WTC11 (cell line): ENCODE results near the gene SPINK13. TPM values are rescaled to one million over a fixed set of nuclear protein-coding genes. Genes with fewer than 3 reads are reported as not detected.

ENCODE experiments used
- ATAC-seq: fragments of 200-7000 bp; cut with Tn5 transposase; 2 replicates; pipeline ENCODE4 v1.10.0; 2021; ENCODE audit warnings: mild to moderate bottlenecking, moderate library complexity
- CTCF ChIA-PET: fragments of 300-600 bp; sonication (Branson Sonifier 250); formaldehyde crosslinking; loops from one replicate; lab custom pipeline; 2021; ENCODE audit warnings: antibody characterized with exemption; lab: Charles Lee
- POLR2A ChIA-PET: fragments of 350-600 bp; sonication (Branson Sonifier 250); formaldehyde crosslinking; loops from one replicate; lab custom pipeline; 2021; ENCODE audit warnings: antibody characterized with exemption; lab: Charles Lee
- DNase-seq: peaks from one replicate; pipeline ENCODE4 v3.0.0; 2021; ENCODE audit warnings: low spot score
- H3K27ac Mint-ChIP-seq: 2 replicates; pipeline ENCODE4 v1.8.0; 2021; ENCODE audit warnings: mixed read lengths
- H3K27me3 Mint-ChIP-seq: 2 replicates; pipeline ENCODE4 v1.8.0; 2021; ENCODE audit warnings: low read depth, mild to moderate bottlenecking, moderate library complexity, mixed read lengths
- H3K36me3 Mint-ChIP-seq: 2 replicates; pipeline ENCODE4 v1.8.0; 2021; ENCODE audit warnings: mixed read lengths
- H3K4me1 Mint-ChIP-seq: 2 replicates; pipeline ENCODE4 v1.8.0; 2022; ENCODE audit warnings: mixed read lengths
- H3K4me3 Mint-ChIP-seq: 2 replicates; pipeline ENCODE4 v1.8.0; 2021; ENCODE audit warnings: mild to moderate bottlenecking, moderate library complexity, mixed read lengths
- H3K9me3 Mint-ChIP-seq: 2 replicates; pipeline ENCODE4 v1.8.0; 2021; ENCODE audit warnings: mixed read lengths
- ATF1 ChIP-seq: sonication (generic); formaldehyde crosslinking; IDR thresholded peaks from 2 replicates; pipeline ENCODE4 v1.8.1; 2023; ENCODE audit warnings: mild to moderate bottlenecking, moderate library complexity, missing genetic modification reagents
- CREM ChIP-seq: sonication (generic); formaldehyde crosslinking; IDR thresholded peaks from 2 replicates; pipeline ENCODE4 v1.8.1; 2022; ENCODE audit warnings: mild to moderate bottlenecking, missing genetic modification reagents, moderate library complexity
- ELF4 ChIP-seq: sonication (generic); formaldehyde crosslinking; IDR thresholded peaks from 2 replicates; pipeline ENCODE4 v1.8.1; 2022; ENCODE audit warnings: low read depth, mild to moderate bottlenecking, moderate library complexity, missing genetic modification reagents
- ESRRA ChIP-seq: sonication (generic); formaldehyde crosslinking; IDR thresholded peaks from 2 replicates; pipeline ENCODE4 v1.8.1; 2022; ENCODE audit warnings: mild to moderate bottlenecking, missing genetic modification reagents, borderline replicate concordance
- ETV6 ChIP-seq: sonication (generic); formaldehyde crosslinking; IDR thresholded peaks from 2 replicates; pipeline ENCODE4 v1.8.1; 2022; ENCODE audit warnings: mild to moderate bottlenecking, missing genetic modification reagents
- GABPB1 ChIP-seq: sonication (generic); formaldehyde crosslinking; IDR thresholded peaks from 2 replicates; pipeline ENCODE4 v1.8.1; 2023; ENCODE audit warnings: mild to moderate bottlenecking, missing genetic modification reagents
- GRHL2 ChIP-seq: fragments of 250-450 bp; sonication (Bioruptor Pico); IDR thresholded peaks from 2 replicates; pipeline ENCODE4 v1.8.0; 2022; ENCODE audit warnings: mild to moderate bottlenecking, moderate library complexity; ENCODE audit not compliant: insufficient replicate concordance, severe bottlenecking
- HMGA2 ChIP-seq: fragments of 250-450 bp; sonication (Bioruptor Pico); IDR thresholded peaks from 2 replicates; pipeline ENCODE4 v1.4.0; 2021; ENCODE audit warnings: mild to moderate bottlenecking, moderate library complexity
- MYBL2 ChIP-seq: sonication (generic); formaldehyde crosslinking; IDR thresholded peaks from 2 replicates; pipeline ENCODE4 v1.8.1; 2023; ENCODE audit warnings: mild to moderate bottlenecking, moderate library complexity, missing genetic modification reagents
- NFYB ChIP-seq: sonication (generic); formaldehyde crosslinking; conservative IDR thresholded peaks from 2 replicates; pipeline ENCODE4 v1.8.0; 2022; ENCODE audit warnings: low read depth, missing genetic modification reagents
- NR3C1 ChIP-seq: sonication (generic); formaldehyde crosslinking; conservative IDR thresholded peaks from 2 replicates; pipeline ENCODE4 v1.8.1; 2023; ENCODE audit warnings: low read depth, mild to moderate bottlenecking, missing genetic modification reagents
- OVOL2 ChIP-seq: fragments of 250-450 bp; sonication (Bioruptor Pico); IDR thresholded peaks from 2 replicates; pipeline ENCODE4 v1.9.0; 2021; ENCODE audit warnings: mild to moderate bottlenecking, borderline replicate concordance
- RELA ChIP-seq: sonication (generic); formaldehyde crosslinking; IDR thresholded peaks from 2 replicates; pipeline ENCODE4 v1.8.1; 2022; ENCODE audit warnings: missing genetic modification reagents, mild to moderate bottlenecking, borderline replicate concordance
- RORB ChIP-seq: fragments of 250-450 bp; sonication (Bioruptor Pico); IDR thresholded peaks from 2 replicates; pipeline ENCODE4 v1.9.0; 2021; ENCODE audit warnings: mild to moderate bottlenecking
- SMAD4 ChIP-seq: sonication (generic); formaldehyde crosslinking; IDR thresholded peaks from 2 replicates; pipeline ENCODE4 v1.8.0; 2022; ENCODE audit warnings: mild to moderate bottlenecking, missing genetic modification reagents
- SOX15 ChIP-seq: fragments of 250-450 bp; sonication (Bioruptor Pico); IDR thresholded peaks from 2 replicates; pipeline ENCODE4 v1.9.0; 2021; ENCODE audit warnings: mild to moderate bottlenecking
- TEAD1 ChIP-seq: sonication (generic); formaldehyde crosslinking; IDR thresholded peaks from 2 replicates; pipeline ENCODE4 v1.8.0; 2022; ENCODE audit warnings: mild to moderate bottlenecking, missing genetic modification reagents
- TEAD4 ChIP-seq: sonication (generic); formaldehyde crosslinking; IDR thresholded peaks from 2 replicates; pipeline ENCODE4 v1.8.0; 2022; ENCODE audit warnings: mild to moderate bottlenecking, missing genetic modification reagents
- ZBTB21 ChIP-seq: sonication (generic); formaldehyde crosslinking; IDR thresholded peaks from 2 replicates; pipeline ENCODE4 v1.8.1; 2023; ENCODE audit warnings: mild to moderate bottlenecking, missing genetic modification reagents, borderline replicate concordance
- ZNF232 ChIP-seq: sonication (generic); formaldehyde crosslinking; IDR thresholded peaks from 2 replicates; pipeline ENCODE4 v1.8.0; 2022; ENCODE audit warnings: mild to moderate bottlenecking, missing genetic modification reagents
- ZNF396 ChIP-seq: fragments of 250-450 bp; sonication (Bioruptor Pico); IDR thresholded peaks from 2 replicates; pipeline ENCODE4 v1.8.0; 2021; ENCODE audit warnings: mild to moderate bottlenecking, moderate library complexity, borderline replicate concordance
- ZNF416 ChIP-seq: fragments of 250-450 bp; sonication (Bioruptor Pico); IDR thresholded peaks from 2 replicates; pipeline ENCODE4 v1.9.0; 2021; ENCODE audit warnings: mild to moderate bottlenecking, inconsistent platforms
- total RNA-seq: library from RNA; stranded (reverse); gene quantifications from 3 replicates; pipeline ENCODE4 v1.2.3, GENCODE V29; 2021
- TF ChIP-seq, protein P1 (sequence below): fragments of 200-600 bp; IDR thresholded peaks from 2 replicates; pipeline ENCODE4 v1.8.0; 2022; ENCODE audit warnings: antibody characterized with exemption
- TF ChIP-seq, protein P2 (sequence below): sonication (generic); formaldehyde crosslinking; IDR thresholded peaks from 2 replicates; pipeline ENCODE4 v1.8.1; 2022; ENCODE audit warnings: mild to moderate bottlenecking, missing genetic modification reagents, moderate library complexity, borderline replicate concordance
- TF ChIP-seq, protein P3 (sequence below): fragments of 250-450 bp; sonication (Bioruptor Pico); IDR thresholded peaks from 2 replicates; pipeline ENCODE4 v1.9.0; 2021; ENCODE audit warnings: mild to moderate bottlenecking
- TF ChIP-seq, protein P4 (sequence below): sonication (generic); formaldehyde crosslinking; IDR thresholded peaks from 2 replicates; pipeline ENCODE4 v1.8.1; 2023; ENCODE audit warnings: mild to moderate bottlenecking, missing genetic modification reagents, borderline replicate concordance
- TF ChIP-seq, protein P5 (sequence below): sonication (generic); formaldehyde crosslinking; IDR thresholded peaks from 2 replicates; pipeline ENCODE4 v1.8.0; 2022; ENCODE audit warnings: mild to moderate bottlenecking, missing genetic modification reagents
- TF ChIP-seq, protein P6 (sequence below): sonication (generic); formaldehyde crosslinking; IDR thresholded peaks from 2 replicates; pipeline ENCODE4 v1.8.1; 2022; ENCODE audit warnings: low read depth, missing genetic modification reagents, borderline replicate concordance
- TF ChIP-seq, protein P7 (sequence below): sonication (generic); formaldehyde crosslinking; conservative IDR thresholded peaks from 2 replicates; pipeline ENCODE4 v1.8.1; 2022; ENCODE audit warnings: mild to moderate bottlenecking, missing genetic modification reagents
- TF ChIP-seq, protein P8 (sequence below): sonication (generic); formaldehyde crosslinking; IDR thresholded peaks from 2 replicates; pipeline ENCODE4 v1.8.1; 2023; ENCODE audit warnings: mild to moderate bottlenecking, missing genetic modification reagents, moderate library complexity

Gene SPINK13
- total RNA-seq, 1 experiment from 2014 or later: 0.17 TPM

DNA sequence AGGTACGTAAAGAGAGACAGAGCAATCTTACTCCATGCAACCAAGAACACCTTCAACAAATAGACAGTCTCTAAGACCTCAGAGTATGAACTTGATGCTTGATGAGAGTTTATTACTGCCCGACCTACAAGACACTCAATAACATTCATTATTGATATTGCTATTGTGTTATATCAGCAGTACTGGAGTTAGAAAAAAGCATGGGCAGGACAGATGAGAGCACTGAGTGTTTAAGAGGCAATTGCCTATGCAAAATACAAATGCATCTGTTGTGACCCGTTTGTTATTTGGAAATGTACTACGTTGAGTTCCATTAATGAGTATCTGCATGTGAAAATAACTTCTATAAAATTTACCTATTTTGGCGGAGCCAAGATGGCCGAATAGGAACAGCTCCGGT lies 38.4 kb upstream of the SPINK13 start:
- peaks cover 13% of the 10 kb centered on the region for H3K9me3 Mint-ChIP-seq

DNA sequence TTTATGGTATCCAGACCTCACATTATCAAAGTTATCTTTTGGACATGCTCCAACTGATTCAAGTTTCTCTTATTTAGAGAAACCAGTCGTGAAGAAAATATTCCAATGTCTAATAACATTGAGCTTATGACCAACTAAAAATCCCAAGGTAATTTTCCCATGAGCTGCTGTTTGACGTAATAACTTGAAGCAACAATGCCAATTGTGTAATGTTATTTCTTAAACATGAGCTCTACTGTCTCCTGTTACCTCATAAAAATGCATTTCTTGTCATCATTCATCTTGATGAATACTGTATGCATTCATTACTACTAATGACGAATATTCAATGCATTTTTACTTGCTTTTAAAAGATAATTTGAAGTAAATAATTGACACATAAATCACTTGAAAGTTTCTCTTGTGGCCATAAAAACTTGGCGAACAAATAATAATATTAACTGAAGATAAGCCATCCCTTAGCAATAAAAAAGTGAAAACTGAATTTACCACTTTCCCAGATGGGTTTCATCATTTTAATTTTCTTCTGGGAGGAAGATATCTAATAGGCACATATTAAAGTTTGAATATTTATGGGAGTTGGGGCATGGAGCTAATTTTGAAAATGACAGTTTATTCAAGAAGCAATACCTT lies 30.7 kb upstream of the SPINK13 start:
- CTCF ChIA-PET: no interaction called here
- no peak for ATAC-seq
- no peaks in the 10 kb centered on the region for H3K36me3 Mint-ChIP-seq

More for the DNA sequence above, 38.4 kb upstream of the SPINK13 start:
- Mint-ChIP-seq H3K4me3 (peak overlapping the region; percentile 76), H3K27ac (peak overlapping the region; percentile 91), H3K4me1 (peaks cover 26% of the 10 kb centered on the region), H3K27me3 (no peaks in the 10 kb centered on the region), H3K36me3 (peaks cover 11% of the 10 kb centered on the region; the same call in 1 of the 2 replicates)
- ChIA-PET CTCF (interaction anchor here (0.6 kb wide), 1 partner anchor 84 kb away, joined by 3 read pairs; no protein-coding TSS in a partner anchor), POLR2A (no interaction called here)
- no peak for DNase-seq
- ATAC-seq: no peak
- TF ChIP-seq SMAD4 (CRISPR knock-in tag): no peak
- TF ChIP-seq, protein P1, sequence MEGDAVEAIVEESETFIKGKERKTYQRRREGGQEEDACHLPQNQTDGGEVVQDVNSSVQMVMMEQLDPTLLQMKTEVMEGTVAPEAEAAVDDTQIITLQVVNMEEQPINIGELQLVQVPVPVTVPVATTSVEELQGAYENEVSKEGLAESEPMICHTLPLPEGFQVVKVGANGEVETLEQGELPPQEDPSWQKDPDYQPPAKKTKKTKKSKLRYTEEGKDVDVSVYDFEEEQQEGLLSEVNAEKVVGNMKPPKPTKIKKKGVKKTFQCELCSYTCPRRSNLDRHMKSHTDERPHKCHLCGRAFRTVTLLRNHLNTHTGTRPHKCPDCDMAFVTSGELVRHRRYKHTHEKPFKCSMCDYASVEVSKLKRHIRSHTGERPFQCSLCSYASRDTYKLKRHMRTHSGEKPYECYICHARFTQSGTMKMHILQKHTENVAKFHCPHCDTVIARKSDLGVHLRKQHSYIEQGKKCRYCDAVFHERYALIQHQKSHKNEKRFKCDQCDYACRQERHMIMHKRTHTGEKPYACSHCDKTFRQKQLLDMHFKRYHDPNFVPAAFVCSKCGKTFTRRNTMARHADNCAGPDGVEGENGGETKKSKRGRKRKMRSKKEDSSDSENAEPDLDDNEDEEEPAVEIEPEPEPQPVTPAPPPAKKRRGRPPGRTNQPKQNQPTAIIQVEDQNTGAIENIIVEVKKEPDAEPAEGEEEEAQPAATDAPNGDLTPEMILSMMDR: no peak
- TF ChIP-seq GRHL2 (CRISPR knock-in tag): no peak
- TF ChIP-seq RORB (CRISPR knock-in tag): no peak
- no peak for TF ChIP-seq GABPB1 (CRISPR knock-in tag)
- no peak for TF ChIP-seq TEAD4 (CRISPR knock-in tag)
- no peak for TF ChIP-seq NFYB (CRISPR knock-in tag)
- no peak for TF ChIP-seq ZNF396 (CRISPR knock-in tag)
- no peak for TF ChIP-seq ESRRA (CRISPR knock-in tag)
- TF ChIP-seq ATF1 (CRISPR knock-in tag): no peak
- TF ChIP-seq ELF4 (CRISPR knock-in tag): no peak
- TF ChIP-seq TEAD1: no peak
- no peak for TF ChIP-seq SOX15 (CRISPR knock-in tag)
- TF ChIP-seq, protein P2, sequence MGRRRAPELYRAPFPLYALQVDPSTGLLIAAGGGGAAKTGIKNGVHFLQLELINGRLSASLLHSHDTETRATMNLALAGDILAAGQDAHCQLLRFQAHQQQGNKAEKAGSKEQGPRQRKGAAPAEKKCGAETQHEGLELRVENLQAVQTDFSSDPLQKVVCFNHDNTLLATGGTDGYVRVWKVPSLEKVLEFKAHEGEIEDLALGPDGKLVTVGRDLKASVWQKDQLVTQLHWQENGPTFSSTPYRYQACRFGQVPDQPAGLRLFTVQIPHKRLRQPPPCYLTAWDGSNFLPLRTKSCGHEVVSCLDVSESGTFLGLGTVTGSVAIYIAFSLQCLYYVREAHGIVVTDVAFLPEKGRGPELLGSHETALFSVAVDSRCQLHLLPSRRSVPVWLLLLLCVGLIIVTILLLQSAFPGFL: no peak
- TF ChIP-seq ZNF232 (CRISPR knock-in tag): no peak
- no peak for TF ChIP-seq HMGA2 (CRISPR knock-in tag)
- TF ChIP-seq RELA: no peak

More for the DNA sequence above, 30.7 kb upstream of the SPINK13 start:
- no peaks in the 10 kb centered on the region; the same call in none of the 2 replicates for H3K27me3 Mint-ChIP-seq
- H3K9me3 Mint-ChIP-seq: no peaks in the 10 kb centered on the region
- no peak for DNase-seq
- H3K4me1 Mint-ChIP-seq: no peaks in the 10 kb centered on the region
- TF ChIP-seq, protein P3, sequence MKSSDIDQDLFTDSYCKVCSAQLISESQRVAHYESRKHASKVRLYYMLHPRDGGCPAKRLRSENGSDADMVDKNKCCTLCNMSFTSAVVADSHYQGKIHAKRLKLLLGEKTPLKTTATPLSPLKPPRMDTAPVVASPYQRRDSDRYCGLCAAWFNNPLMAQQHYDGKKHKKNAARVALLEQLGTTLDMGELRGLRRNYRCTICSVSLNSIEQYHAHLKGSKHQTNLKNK (CRISPR knock-in tag): no peak
- no peak for TF ChIP-seq HMGA2 (CRISPR knock-in tag)
- no peak for TF ChIP-seq NFYB (CRISPR knock-in tag)
- TF ChIP-seq, protein P4, sequence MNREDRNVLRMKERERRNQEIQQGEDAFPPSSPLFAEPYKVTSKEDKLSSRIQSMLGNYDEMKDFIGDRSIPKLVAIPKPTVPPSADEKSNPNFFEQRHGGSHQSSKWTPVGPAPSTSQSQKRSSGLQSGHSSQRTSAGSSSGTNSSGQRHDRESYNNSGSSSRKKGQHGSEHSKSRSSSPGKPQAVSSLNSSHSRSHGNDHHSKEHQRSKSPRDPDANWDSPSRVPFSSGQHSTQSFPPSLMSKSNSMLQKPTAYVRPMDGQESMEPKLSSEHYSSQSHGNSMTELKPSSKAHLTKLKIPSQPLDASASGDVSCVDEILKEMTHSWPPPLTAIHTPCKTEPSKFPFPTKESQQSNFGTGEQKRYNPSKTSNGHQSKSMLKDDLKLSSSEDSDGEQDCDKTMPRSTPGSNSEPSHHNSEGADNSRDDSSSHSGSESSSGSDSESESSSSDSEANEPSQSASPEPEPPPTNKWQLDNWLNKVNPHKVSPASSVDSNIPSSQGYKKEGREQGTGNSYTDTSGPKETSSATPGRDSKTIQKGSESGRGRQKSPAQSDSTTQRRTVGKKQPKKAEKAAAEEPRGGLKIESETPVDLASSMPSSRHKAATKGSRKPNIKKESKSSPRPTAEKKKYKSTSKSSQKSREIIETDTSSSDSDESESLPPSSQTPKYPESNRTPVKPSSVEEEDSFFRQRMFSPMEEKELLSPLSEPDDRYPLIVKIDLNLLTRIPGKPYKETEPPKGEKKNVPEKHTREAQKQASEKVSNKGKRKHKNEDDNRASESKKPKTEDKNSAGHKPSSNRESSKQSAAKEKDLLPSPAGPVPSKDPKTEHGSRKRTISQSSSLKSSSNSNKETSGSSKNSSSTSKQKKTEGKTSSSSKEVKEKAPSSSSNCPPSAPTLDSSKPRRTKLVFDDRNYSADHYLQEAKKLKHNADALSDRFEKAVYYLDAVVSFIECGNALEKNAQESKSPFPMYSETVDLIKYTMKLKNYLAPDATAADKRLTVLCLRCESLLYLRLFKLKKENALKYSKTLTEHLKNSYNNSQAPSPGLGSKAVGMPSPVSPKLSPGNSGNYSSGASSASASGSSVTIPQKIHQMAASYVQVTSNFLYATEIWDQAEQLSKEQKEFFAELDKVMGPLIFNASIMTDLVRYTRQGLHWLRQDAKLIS (CRISPR knock-in tag): no peak
- TF ChIP-seq ZBTB21 (CRISPR knock-in tag): no peak
- no peak for TF ChIP-seq RORB (CRISPR knock-in tag)
- no peak for TF ChIP-seq ZNF416 (CRISPR knock-in tag)
- no peak for TF ChIP-seq ETV6 (CRISPR knock-in tag)
- TF ChIP-seq, protein P5, sequence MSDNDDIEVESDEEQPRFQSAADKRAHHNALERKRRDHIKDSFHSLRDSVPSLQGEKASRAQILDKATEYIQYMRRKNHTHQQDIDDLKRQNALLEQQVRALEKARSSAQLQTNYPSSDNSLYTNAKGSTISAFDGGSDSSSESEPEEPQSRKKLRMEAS: no peak
- TF ChIP-seq, protein P6, sequence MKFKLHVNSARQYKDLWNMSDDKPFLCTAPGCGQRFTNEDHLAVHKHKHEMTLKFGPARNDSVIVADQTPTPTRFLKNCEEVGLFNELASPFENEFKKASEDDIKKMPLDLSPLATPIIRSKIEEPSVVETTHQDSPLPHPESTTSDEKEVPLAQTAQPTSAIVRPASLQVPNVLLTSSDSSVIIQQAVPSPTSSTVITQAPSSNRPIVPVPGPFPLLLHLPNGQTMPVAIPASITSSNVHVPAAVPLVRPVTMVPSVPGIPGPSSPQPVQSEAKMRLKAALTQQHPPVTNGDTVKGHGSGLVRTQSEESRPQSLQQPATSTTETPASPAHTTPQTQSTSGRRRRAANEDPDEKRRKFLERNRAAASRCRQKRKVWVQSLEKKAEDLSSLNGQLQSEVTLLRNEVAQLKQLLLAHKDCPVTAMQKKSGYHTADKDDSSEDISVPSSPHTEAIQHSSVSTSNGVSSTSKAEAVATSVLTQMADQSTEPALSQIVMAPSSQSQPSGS (CRISPR knock-in tag): no peak
- TF ChIP-seq, protein P7, sequence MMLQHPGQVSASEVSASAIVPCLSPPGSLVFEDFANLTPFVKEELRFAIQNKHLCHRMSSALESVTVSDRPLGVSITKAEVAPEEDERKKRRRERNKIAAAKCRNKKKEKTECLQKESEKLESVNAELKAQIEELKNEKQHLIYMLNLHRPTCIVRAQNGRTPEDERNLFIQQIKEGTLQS: no peak
- no peak for TF ChIP-seq CREM
- TF ChIP-seq, protein P8, sequence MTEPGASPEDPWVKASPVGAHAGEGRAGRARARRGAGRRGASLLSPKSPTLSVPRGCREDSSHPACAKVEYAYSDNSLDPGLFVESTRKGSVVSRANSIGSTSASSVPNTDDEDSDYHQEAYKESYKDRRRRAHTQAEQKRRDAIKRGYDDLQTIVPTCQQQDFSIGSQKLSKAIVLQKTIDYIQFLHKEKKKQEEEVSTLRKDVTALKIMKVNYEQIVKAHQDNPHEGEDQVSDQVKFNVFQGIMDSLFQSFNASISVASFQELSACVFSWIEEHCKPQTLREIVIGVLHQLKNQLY (CRISPR knock-in tag): no peak
- no peak for TF ChIP-seq NR3C1 (CRISPR knock-in tag)
- no peak for TF ChIP-seq MYBL2 (CRISPR knock-in tag)
- no peak for TF ChIP-seq OVOL2 (CRISPR knock-in tag)
- H3K27ac Mint-ChIP-seq: no peak overlapping the region
- POLR2A ChIA-PET: no interaction called here
- no peak overlapping the region for H3K4me3 Mint-ChIP-seq
